ENCODE results near the gene CCR2.

DNA sequence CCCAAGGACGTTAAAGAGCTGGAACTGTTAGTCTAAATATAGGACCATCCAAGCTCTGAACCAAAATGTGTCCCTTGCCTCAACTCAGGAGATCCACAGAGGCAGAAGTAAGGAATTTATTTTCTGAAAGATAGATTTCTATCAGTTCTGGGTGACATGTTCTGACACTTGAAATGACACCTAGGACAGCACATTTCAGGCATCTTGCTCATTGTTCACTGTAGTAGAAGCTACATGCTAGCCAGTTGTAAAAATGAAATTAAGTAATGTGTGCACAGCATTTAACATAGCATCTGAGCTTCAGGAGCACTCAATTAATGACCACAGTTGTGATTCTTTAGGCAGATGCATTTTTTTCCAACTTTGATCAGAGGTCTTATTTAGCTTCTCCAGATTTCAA is 567 bp downstream of the CCR2 start:
- TF ChIP-seq EZH2phosphoT487 (IDR thresholded peaks at IDR 0.05; ENCODE audit: insufficient read depth, low read depth) (no peak), EZH2 (IDR thresholded peaks at IDR 0.05; ENCODE audit: insufficient read depth, poor library complexity, severe bottlenecking) (no peak)
